Measurements from ENCODE around the gene TP53BP1.

DNA sequence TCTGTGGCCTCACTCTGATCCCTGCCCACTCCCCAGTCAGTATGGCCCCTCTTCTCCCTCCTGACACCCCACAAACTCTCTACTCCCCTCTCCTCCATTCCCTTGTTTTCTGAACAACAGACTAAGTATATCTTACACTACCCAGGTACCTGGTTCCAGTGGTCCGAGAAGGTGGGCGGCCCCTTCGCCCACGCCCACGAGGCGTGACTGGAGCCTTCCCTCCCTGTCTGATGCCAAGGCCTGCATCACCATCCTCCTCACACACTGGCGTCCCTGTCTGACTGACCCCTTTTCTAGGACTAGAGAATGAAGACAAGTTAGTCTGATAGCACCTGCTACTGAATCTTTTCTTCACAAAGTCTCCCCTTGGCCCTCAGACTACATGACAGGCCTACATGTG is 72.1 kb downstream of the TP53BP1 start:
- TF ChIP-seq POLR2AphosphoS5 (IDR thresholded peaks at IDR 0.05; ENCODE audit: low read depth, low read length), result no peak
- no peak for TF ChIP-seq TAF1 (IDR thresholded peaks at IDR 0.05; ENCODE audit: low read depth, low read length)
